Measurements from ENCODE around the gene P3H2. TPM values are rescaled to one million over a fixed set of nuclear protein-coding genes. Genes with fewer than 3 reads are reported as not detected.
"Not testable (repeated sequence)": the region's sequence is repeated elsewhere in the genome, so short reads cannot be mapped to it uniquely, and the experiment has no call there.

P3H2 gene
- total RNA-seq, 1 experiment from 2014 or later: 233 TPM

GRCh38 chr3:190105876-190106275, 14.8 kb downstream of the P3H2 start:
- Histone ChIP-seq H3K9me3 (no peaks in the 10 kb centered on the region), H3K27me3 (no peaks in the 10 kb centered on the region), H3K36me3 (peaks cover 54% of the 10 kb centered on the region), H3K4me3 (no peak overlapping the region)
- DNase-seq: no peak

- Histone ChIP-seq H3K36me3 (peaks cover 51% of the 10 kb centered on the region), H3K9me3 (no peaks in the 10 kb centered on the region), H3K27me3 (no peaks in the 10 kb centered on the region), H3K4me3 (no peak overlapping the region)
- DNase-seq: no peak
Measured at GRCh38 chr3:190101320-190102011, 19.2 kb downstream of the P3H2 start.

GRCh38 chr3:190099099-190099498, 21.6 kb downstream of the P3H2 start:
- H3K27me3 ChIP-seq: no peaks in the 10 kb centered on the region
- no peak overlapping the region for H3K4me3 ChIP-seq
- peaks cover 37% of the 10 kb centered on the region for H3K36me3 ChIP-seq
- no peaks in the 10 kb centered on the region for H3K9me3 ChIP-seq
- no peak for DNase-seq

GRCh38 chr3:190097617-190098016, 23.1 kb downstream of the P3H2 start:
- peaks cover 39% of the 10 kb centered on the region for H3K36me3 ChIP-seq
- no peak for DNase-seq
- no peaks in the 10 kb centered on the region for H3K27me3 ChIP-seq
- no peak overlapping the region for H3K4me3 ChIP-seq
- H3K9me3 ChIP-seq: no peaks in the 10 kb centered on the region

GRCh38 chr3:190097025-190097424, 23.7 kb downstream of the P3H2 start:
- no peak for DNase-seq
- H3K27me3 ChIP-seq: no peaks in the 10 kb centered on the region

GRCh38 chr3:190096345-190096744, 24.4 kb downstream of the P3H2 start:
- H3K27me3 ChIP-seq: no peaks in the 10 kb centered on the region
- H3K36me3 ChIP-seq: peaks cover 35% of the 10 kb centered on the region
- peaks cover 4% of the 10 kb centered on the region; the same call in 1 of the 2 replicates for H3K9me3 ChIP-seq
- no peak overlapping the region for H3K4me3 ChIP-seq
- no peak for DNase-seq

More at GRCh38 chr3:190097025-190097424, 23.7 kb downstream of the P3H2 start:
- Histone ChIP-seq H3K9me3 (no peaks in the 10 kb centered on the region), H3K36me3 (peaks cover 33% of the 10 kb centered on the region), H3K4me3 (no peak overlapping the region)

- H3K27me3 ChIP-seq: no peaks in the 10 kb centered on the region
- peaks cover 49% of the 10 kb centered on the region for H3K36me3 ChIP-seq
- H3K4me3 ChIP-seq: no peak overlapping the region
- peaks cover 4% of the 10 kb centered on the region; the same call in 1 of the 2 replicates for H3K9me3 ChIP-seq
- no peak for DNase-seq
Measured at GRCh38 chr3:190094160-190094718, 26.5 kb downstream of the P3H2 start.

- peaks cover 4% of the 10 kb centered on the region; the same call in 1 of the 2 replicates for H3K9me3 ChIP-seq
- peaks cover 53% of the 10 kb centered on the region for H3K36me3 ChIP-seq
- no peaks in the 10 kb centered on the region for H3K27me3 ChIP-seq
- no peak overlapping the region for H3K4me3 ChIP-seq
- DNase-seq: no peak
Measured at GRCh38 chr3:190092250-190092649, 28.4 kb downstream of the P3H2 start.

GRCh38 chr3:190089711-190090110, 31.0 kb downstream of the P3H2 start:
- Histone ChIP-seq H3K9me3 (peaks cover 4% of the 10 kb centered on the region; the same call in 1 of the 2 replicates), H3K27me3 (no peaks in the 10 kb centered on the region), H3K36me3 (peaks cover 53% of the 10 kb centered on the region), H3K4me3 (no peak overlapping the region)
- no peak for DNase-seq

- DNase-seq: no peak
- no peak overlapping the region for H3K4me3 ChIP-seq
- H3K27me3 ChIP-seq: no peaks in the 10 kb centered on the region
- peaks cover 58% of the 10 kb centered on the region for H3K36me3 ChIP-seq
- peaks cover 4% of the 10 kb centered on the region; the same call in 1 of the 2 replicates for H3K9me3 ChIP-seq
Measured at GRCh38 chr3:190088890-190089289, 31.8 kb downstream of the P3H2 start.

GRCh38 chr3:190086191-190086590, 34.5 kb downstream of the P3H2 start:
- Histone ChIP-seq H3K9me3 (no peaks in the 10 kb centered on the region), H3K4me3 (no peak overlapping the region), H3K36me3 (peaks cover 55% of the 10 kb centered on the region), H3K27me3 (no peaks in the 10 kb centered on the region)
- no peak for DNase-seq

GRCh38 chr3:190084983-190085382, 35.7 kb downstream of the P3H2 start:
- Histone ChIP-seq H3K36me3 (peaks cover 49% of the 10 kb centered on the region), H3K27me3 (no peaks in the 10 kb centered on the region), H3K9me3 (no peaks in the 10 kb centered on the region), H3K4me3 (no peak overlapping the region)
- DNase-seq: no peak

GRCh38 chr3:190083635-190084034, 37.1 kb downstream of the P3H2 start:
- Histone ChIP-seq H3K9me3 (no peaks in the 10 kb centered on the region), H3K36me3 (peaks cover 48% of the 10 kb centered on the region), H3K27me3 (no peaks in the 10 kb centered on the region), H3K4me3 (no peak overlapping the region)
- DNase-seq: no peak

- Histone ChIP-seq H3K27me3 (no peaks in the 10 kb centered on the region), H3K9me3 (no peaks in the 10 kb centered on the region), H3K4me3 (no peak overlapping the region), H3K36me3 (peaks cover 39% of the 10 kb centered on the region)
- no peak for DNase-seq
Measured at GRCh38 chr3:190081389-190081788, 39.3 kb downstream of the P3H2 start.

- peaks cover 29% of the 10 kb centered on the region for H3K36me3 ChIP-seq
- H3K4me3 ChIP-seq, H3K9me3 ChIP-seq, DNase-seq, H3K27me3 ChIP-seq: not testable (repeated sequence)
Measured at GRCh38 chr3:190079173-190079572, 41.5 kb downstream of the P3H2 start.

GRCh38 chr3:190077395-190078045, 43.2 kb downstream of the P3H2 start:
- H3K36me3 ChIP-seq: peaks cover 20% of the 10 kb centered on the region
- H3K4me3 ChIP-seq: no peak overlapping the region
- H3K9me3 ChIP-seq: no peaks in the 10 kb centered on the region
- H3K27me3 ChIP-seq: no peaks in the 10 kb centered on the region
- no peak for DNase-seq

GRCh38 chr3:190076601-190077394, 43.9 kb downstream of the P3H2 start:
- Histone ChIP-seq H3K9me3 (no peaks in the 10 kb centered on the region), H3K4me3 (no peak overlapping the region), H3K27me3 (no peaks in the 10 kb centered on the region), H3K36me3 (peaks cover 18% of the 10 kb centered on the region)
- DNase-seq: peak; percentile 94
